Eye (tissue), 1 donor: ENCODE measurements around the gene CLK3.
"Not testable (repeated sequence)": the region's sequence is repeated elsewhere in the genome, so short reads cannot be mapped to it uniquely, and the experiment has no call there.

ENCODE experiments used
- DNase-seq: peaks from one replicate; pipeline ENCODE4 v3.0.0-alpha.2; 2015

CLK3 gene

DNA sequence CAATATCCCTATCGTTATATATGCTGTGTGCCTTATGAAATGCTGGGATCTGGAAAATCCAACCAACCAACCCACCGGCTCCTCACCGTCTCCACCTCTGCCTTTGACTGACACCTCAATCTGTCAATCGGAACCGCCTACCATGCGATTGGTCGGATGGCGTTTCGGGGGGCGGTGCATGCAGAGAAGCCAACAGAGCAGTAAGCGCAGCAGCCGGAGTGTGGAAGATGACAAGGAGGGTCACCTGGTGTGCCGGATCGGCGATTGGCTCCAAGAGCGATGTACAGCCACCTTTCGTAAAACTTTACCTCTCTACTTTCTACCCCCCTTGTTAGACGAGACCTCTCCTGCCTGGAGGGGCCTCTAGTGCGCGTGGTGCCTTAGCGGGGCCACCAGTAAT lies 6.3 kb downstream of the CLK3 start:
- DNase-seq = no peak

- no peak for DNase-seq
These were observed 7.1 kb downstream of the CLK3 start for GRCh38 chr15:74622758-74623157.

GRCh38 chr15:74624020-74624602 lies 8.5 kb downstream of the CLK3 start:
- DNase-seq = no peak

DNA sequence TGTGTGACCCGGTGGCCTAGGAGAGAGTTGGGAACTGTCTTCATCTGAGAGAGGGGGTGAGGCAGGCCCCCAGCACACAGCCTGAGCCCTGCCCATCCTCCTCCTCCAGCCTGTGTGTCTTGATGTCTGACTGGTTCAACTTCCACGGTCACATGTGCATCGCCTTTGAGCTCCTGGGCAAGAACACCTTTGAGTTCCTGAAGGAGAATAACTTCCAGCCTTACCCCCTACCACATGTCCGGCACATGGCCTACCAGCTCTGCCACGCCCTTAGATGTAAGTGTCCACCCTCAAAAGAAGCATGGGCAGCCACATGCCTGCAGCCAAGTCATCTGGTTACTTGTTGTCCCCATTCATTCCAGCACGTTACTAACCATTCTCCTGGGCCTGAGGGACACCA lies 10.1 kb downstream of the CLK3 start:
- DNase-seq = no peak

- DNase-seq = no peak
These were observed 10.7 kb downstream of the CLK3 start for GRCh38 chr15:74626336-74626735.

- no peak for DNase-seq
These were observed 11.4 kb downstream of the CLK3 start for GRCh38 chr15:74626752-74627692.

- DNase-seq = no peak
These were observed 12.1 kb downstream of the CLK3 start for GRCh38 chr15:74627766-74628165.

DNA sequence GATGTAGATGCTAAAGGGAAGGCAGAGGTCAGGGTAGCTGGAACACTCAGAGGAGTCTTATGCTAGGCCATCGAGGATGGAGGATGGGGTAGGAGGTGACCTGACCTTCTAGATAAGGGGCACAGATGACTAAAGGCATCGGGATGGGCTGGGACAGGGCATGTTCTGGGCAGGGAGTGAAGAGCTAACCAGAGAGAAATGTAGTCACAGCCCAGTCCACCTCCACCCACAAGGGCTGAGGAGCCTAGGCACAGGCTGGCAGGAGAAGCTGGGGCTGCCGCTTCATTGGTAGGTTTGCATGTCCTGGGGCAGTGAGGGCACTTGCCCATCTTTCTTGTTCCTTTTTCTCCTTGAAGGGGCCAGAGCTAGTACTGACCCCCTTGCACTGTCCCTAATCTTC lies 12.6 kb downstream of the CLK3 start:
- no peak for DNase-seq

- DNase-seq = no peak
These were observed 13.3 kb downstream of the CLK3 start for GRCh38 chr15:74628949-74629348.

- DNase-seq = not testable (repeated sequence)
These were observed 14.1 kb downstream of the CLK3 start for GRCh38 chr15:74629696-74630095.

GRCh38 chr15:74630284-74631086 lies 14.8 kb downstream of the CLK3 start:
- no peak for DNase-seq

- DNase-seq = no peak
These were observed 15.4 kb downstream of the CLK3 start for GRCh38 chr15:74631087-74631385.

DNA sequence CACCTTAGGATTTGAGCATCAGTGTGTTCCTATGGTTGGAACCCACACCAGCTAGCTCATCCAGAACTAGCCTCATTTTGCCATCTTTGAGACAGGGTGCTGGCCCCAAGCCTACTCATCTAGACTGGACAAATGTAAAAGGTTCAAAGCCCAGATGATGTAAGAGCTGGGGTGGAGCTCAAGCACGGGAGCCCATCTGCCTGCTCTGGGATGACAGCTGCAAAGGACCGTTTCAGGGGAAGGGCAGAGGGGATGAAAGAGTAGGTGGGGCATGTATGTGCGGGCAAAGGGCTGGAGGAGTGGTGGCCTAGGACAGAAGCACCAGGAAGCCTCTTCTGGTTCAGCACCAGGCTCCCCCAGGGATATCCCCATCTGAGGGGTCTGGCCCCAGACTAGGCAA lies 15.8 kb downstream of the CLK3 start:
- no peak for DNase-seq

DNA sequence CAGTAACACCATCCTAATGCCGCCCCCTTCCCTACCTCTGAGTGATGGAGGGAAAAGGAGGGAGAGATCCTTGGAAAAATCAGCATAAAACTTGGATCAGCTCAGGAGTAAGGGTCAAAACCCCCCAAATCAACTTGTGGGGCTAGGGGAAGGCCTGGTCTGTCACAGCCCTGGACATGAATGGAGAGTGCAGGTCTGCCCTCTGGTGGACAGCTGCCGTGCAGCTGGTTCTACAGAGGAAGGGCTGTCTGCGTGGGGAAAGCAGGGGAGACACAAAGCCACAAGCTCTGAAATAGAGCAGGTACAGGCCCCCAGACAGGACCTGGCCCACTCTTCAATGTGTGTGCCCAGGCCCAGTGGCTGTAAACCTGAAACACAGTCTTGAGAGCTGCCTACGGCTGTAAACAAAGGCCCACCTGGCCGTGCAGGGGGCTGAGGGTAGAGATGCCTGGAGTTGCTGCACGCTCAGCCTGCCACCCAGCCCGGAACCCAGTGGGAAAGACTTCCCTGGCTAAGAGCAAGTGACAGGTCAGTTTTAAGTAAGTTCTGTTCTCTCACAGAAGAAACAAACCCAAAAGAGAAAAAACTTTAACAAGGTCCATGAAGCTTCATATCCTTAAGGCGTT lies 16.4 kb downstream of the CLK3 start:
- DNase-seq = peak; percentile 77

- no peak for DNase-seq
These were observed 17.0 kb downstream of the CLK3 start for GRCh38 chr15:74632601-74633000.

DNA sequence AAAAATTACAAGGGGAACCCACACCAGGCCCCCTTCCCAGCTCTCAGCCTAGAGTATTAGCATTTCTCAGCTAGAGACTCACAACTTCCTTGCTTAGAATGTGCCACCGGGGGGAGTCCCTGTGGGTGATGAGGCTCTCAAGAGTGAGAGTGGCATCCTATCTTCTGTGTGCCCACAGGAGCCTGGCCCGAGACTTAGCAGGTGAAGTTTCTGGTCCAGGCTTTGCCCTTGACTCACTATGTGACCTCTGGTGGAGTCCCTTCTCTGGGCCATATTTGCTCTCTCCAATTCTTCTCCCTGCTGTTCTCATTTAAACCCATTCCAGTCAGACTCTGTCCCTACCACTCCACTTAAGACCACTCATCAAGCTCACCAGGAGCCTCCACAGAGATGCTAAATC lies 18.1 kb downstream of the CLK3 start:
- DNase-seq = no peak

GRCh38 chr15:74635228-74635627 lies 19.6 kb downstream of the CLK3 start:
- peak; percentile 82 for DNase-seq

- no peak for DNase-seq
These were observed 21.3 kb downstream of the CLK3 start for GRCh38 chr15:74636984-74637383.

DNA sequence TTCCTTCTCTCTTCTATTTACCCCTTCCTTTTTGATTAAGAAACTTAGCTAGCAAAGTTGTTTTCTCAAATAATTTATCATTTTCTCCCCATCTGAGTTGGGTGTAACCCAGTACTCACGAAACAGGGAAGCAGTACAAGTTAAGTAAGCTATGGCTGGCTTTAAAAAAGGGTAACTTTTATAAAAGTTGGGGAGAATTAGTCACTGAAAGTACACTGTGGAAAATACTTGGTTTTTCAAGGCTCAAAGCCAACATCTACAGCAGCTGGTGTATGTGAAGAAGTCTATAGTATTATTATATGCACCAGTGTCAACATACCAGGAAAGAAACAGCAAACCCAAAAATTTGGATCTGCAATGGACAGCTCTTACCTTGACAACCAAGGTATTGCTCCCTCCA lies 25.5 kb downstream of the CLK3 start:
- DNase-seq = no peak

DNA sequence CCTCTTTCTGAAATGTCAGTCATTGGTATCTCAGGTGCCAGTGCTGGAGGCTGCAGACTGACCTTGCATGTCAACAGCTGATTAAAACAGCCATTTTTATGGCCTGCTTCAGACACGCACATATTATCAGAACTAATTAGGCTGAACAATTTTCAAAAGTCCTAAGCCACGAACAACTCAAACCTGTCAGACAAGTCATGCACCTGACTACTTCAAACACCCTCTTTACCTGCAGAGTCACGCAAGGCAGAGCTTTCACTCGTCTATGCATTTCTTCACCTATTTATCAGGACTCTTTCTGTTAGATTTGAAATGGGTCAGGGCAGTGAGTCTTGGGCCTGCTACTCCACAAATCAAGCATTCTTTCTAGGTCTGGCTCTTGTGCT lies 26.7 kb downstream of the CLK3 start:
- no peak for DNase-seq

GRCh38 chr15:74642734-74643664 lies 27.4 kb downstream of the CLK3 start:
- peak; percentile 35 for DNase-seq

DNA sequence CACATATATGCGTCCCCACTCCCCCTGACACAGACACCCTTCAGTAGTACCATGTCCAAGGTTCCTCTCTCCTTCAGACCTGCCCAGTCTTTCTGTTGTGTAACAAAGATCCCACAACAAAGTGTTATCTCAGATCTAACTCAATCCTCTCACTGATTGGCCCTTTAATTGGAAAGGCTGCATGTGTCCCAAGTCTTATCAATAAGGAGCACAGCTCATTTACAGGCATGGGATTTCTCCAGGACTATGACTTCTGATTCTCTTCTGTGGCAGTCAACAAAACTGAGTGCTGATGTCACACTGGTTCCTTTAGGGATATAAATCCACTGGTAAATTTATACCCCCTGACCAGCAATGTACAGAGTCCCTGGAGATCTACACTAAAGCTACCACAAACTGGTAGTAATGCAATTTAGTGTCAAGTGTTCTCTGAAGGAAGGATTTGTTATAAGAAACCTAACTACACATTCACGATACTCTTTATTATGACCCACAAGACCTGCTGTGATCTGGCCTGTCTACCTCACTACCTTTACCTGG lies 28.1 kb downstream of the CLK3 start:
- DNase-seq = no peak
